Astrocyte of the hippocampus (primary cell): ENCODE results near the gene SRSF9.

Source experiments
- DNase-seq: peaks from one replicate; pipeline ENCODE4 v3.0.0; 2011; ENCODE audit warnings: low read depth, low spot score

The SRSF9 gene

GRCh38 chr12:120481022-120481767, 11.6 kb upstream of the SRSF9 start:
- no peak for DNase-seq

DNA sequence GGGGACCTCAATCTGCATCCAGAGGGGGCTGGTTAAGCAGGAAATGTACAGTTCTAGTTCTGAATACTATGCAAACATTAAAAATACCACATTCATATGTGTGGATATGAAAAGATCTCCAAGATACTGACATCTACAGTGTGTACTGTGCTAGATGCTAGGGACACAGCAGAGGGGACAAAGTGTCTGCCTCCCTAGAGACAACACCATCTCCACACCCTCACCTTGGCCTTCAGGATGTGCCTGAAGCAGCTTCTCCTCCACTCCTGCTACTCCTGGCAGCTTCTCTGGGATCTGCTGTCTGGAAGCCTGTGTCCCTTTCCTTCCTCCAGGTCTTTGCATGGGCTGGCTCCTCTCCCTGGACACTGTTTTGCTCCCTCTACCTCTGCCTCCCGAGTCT, 10.7 kb upstream of the SRSF9 start:
- no peak for DNase-seq

DNA sequence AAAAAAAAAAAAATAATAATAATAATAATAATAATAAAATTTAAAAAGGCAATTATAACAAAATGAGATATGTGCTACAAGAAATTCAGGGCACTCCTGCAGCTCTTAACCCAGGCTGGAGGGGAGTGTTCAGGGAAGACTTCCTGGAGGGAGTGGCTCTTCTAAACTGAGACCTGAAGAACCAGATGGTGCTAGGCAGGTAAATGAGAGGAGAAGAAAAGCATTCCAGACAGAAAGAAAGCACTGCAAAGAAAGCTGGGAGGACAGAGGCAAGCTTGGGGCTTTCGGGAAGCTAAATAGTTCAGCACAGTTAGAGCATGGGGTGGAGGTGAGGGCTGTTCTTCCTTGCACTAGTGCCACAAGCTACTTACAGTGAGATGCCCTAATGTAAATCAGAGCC, 9.9 kb upstream of the SRSF9 start:
- no peak for DNase-seq

GRCh38 chr12:120475643-120476042, 6.1 kb upstream of the SRSF9 start:
- DNase-seq = no peak

- DNase-seq = peak; percentile 71
Observed at GRCh38 chr12:120474616-120474960, 5.0 kb upstream of the SRSF9 start.

- no peak for DNase-seq
Observed at GRCh38 chr12:120473807-120474615, 4.5 kb upstream of the SRSF9 start.

DNA sequence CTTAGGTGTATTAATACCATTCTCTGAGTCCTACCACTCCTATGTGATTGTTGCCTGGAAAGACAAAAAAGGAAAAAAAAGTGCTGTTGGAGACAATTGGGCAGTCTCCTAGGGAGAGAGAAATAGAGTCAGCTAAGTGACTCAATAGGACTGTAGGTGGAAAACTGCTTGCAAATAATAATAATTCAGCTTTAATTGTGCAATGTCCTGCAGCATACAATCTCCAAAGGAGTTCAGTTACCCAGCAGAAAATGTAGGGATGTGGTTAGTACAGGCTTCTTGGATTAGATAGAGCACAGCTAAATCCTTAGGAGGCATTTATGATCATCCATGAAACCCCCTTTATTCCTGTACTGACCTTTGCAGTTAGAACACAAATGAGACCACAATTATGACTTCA, 3.0 kb upstream of the SRSF9 start:
- DNase-seq = no peak

GRCh38 chr12:120470150-120470784, 719 bp upstream of the SRSF9 start:
- no peak for DNase-seq

GRCh38 chr12:120468821-120469449, 613 bp downstream of the SRSF9 start:
- no peak for DNase-seq

- DNase-seq = peak; percentile 71
Observed at GRCh38 chr12:120468325-120468820, 1.2 kb downstream of the SRSF9 start.

GRCh38 chr12:120467439-120467838, 2.1 kb downstream of the SRSF9 start:
- no peak for DNase-seq

DNA sequence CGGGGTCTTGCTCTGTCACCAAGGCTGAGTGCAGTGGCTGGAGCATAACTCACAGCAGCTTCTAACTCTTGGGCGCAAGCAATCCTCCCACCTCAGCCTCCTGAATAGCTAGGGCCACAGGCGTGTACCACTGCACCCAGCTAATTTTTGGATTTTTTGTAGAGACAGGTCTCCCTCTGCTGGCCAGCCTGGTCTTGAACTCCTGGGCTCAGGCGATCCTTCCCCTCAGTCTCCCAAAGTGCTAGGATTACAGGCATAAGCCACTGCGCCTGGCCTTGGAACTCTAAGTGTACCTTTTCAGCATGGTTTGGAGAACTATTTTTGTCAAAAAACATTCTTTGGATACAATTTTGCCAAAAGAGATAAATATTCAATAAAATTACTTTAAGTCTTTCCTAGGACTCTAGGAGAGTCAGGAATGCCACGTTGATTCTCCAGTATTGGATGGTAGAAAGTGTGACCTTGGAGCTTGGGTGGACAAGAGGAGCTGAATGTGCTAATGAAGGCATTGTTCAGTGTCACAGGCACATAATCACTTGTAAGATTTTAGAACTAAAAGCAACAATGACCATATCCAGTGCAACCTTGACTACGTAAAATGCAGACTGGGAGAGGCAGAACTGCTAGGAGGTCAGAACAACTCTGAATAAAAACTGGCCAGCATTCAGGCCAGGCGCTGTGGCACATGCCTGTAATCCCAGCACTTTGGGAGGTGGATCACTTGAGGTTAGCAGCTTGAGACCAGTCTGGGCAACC, 2.8 kb downstream of the SRSF9 start:
- peak; percentile 66 for DNase-seq

- no peak for DNase-seq
Observed at GRCh38 chr12:120465756-120466155, 3.8 kb downstream of the SRSF9 start.

DNA sequence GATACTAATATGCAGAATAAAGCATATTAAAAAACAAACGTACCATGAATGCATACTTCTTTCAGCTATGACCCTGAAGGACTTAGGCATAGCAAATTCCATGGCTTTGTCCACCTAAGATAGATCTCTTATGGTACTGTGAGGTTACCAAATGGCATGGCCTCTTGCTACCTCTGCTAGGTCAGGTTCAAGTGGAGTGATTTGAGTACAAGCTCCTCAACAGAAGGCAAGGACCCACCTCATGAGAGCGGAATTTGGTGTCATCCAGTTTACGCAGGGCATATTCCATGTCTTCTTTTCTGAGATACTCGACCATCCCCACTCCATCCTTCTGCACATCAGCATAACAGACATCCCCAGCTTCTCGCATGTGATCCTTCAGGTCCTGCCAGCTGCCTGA, 5.8 kb downstream of the SRSF9 start:
- DNase-seq = no peak

DNA sequence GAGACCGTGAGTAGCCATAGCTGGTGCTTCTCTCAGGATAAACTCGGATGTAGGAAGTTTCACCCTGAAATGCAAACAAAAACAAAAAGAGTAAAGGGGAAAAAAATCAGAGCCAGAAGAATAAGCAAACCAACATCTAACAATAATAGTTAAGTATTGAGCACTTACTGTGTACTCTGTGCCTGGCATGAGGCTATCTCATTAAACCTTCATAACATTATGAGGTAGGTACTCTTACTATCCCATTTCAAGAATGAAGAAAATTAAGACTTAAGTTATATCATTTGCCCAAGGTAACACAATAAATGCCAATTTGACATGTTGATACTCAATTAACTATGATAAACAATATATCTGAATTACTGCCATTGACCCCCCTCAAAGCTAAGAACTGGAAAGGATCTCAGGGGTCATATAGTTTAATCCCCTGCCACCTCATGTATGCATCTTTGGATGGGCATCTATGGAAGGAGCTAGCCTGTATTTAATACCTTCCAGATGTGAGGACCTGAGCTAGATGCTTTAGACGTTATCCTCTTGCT, 7.4 kb downstream of the SRSF9 start:
- DNase-seq = no peak

- DNase-seq = no peak
Observed at GRCh38 chr12:120460157-120460556, 9.4 kb downstream of the SRSF9 start.

- no peak for DNase-seq
Observed at GRCh38 chr12:120457133-120457532, 12.4 kb downstream of the SRSF9 start.

- no peak for DNase-seq
Observed at GRCh38 chr12:120455302-120455701, 14.2 kb downstream of the SRSF9 start.

- DNase-seq = no peak
Observed at GRCh38 chr12:120453977-120454376, 15.6 kb downstream of the SRSF9 start.

- no peak for DNase-seq
Observed at GRCh38 chr12:120453060-120453750, 16.3 kb downstream of the SRSF9 start.
